ENCODE measurements around the gene RNF180. TPM values are rescaled to one million over a fixed set of nuclear protein-coding genes. Genes with fewer than 3 reads are reported as not detected.
A peak's percentile ranks its signal among the peaks of the same experiment; 100 is the strongest.

Gene RNF180
- total and polyA plus RNA-seq, 10 of the 15 experiments (the other 5 are each of a cell fraction or from before 2014, with no cell fraction given), result 0.16 to 1.2 (median 0.73) TPM

DNA sequence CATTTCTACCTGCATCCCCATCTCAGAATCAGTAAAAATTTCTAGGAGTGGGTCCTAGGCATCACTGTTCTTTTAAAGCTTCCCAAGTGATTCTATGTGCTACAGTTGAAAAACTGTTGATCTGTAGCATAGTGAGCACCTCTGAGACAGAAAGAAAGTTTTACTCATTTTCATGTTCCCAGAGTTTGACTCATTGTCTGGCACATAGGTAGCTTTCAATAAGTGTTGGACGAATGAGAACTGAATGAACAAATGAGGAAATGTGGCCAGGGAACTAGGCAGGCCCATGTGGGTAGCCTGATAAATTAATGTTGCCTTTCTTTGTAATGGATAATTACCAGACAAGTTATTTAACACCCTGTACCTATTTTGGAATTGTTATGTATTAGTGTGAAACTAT, 33.8 kb downstream of the RNF180 start:
- 0% methylated on average over 1 of the region's 1 CpG for whole genome bisulfite sequencing (ENCODE audit: insufficient coverage, insufficient replicate concordance, low lambda C conversion rate, missing lambda C conversion rate)
- ChIA-PET POLR2A (interaction anchor here (0.6 to 1.1 kb wide), 4 partner anchors 19 to 49 kb away, joined by 3 to 7 read pairs (median 4); no protein-coding TSS in a partner anchor), CTCF (interaction anchor here (0.7 to 1.4 kb wide), 2 partner anchors 9 to 387 kb away, joined by 3 read pairs; no protein-coding TSS in a partner anchor), SMC1A (ENCODE audit: uncharacterized antibody, unreplicated experiment) (interaction anchor here (0.9 kb wide), 1 partner anchor 30 kb away, joined by 5 read pairs; no protein-coding TSS in a partner anchor), RAD21 (ENCODE audit: unreplicated experiment) (interaction anchor here (1.4 to 2.2 kb wide), 3 partner anchors 18 to 51 kb away, joined by 3 to 8 read pairs (median 3); no protein-coding TSS in a partner anchor)
- Histone ChIP-seq H3K79me2 (ENCODE audit: control insufficient read depth, insufficient read depth, low read length) (no peaks in the 10 kb centered on the region), H3K36me3 (ENCODE audit: control insufficient read depth in 2 of 2, insufficient read depth in 2 of 2, low read length in 1 of 2) (no peaks in the 10 kb centered on the region), H3K27ac (ENCODE audit: control insufficient read depth, insufficient read depth) (no peak overlapping the region), H3K9me3 (replicated peaks; ENCODE audit: control insufficient read depth, insufficient read depth, low read length) (no peaks in the 10 kb centered on the region), H3K4me3 (no peak overlapping the region), H3K27me3 (replicated peaks in 1 of 2; ENCODE audit: control insufficient read depth in 2 of 2, insufficient read depth in 2 of 2, low read length in 1 of 2) (no peaks in the 10 kb centered on the region), H3K4me1 (ENCODE audit: control insufficient read depth, insufficient read depth, low read length) (no peaks in the 10 kb centered on the region), H4K20me1 (ENCODE audit: control insufficient read depth, insufficient read depth) (no peaks in the 10 kb centered on the region), H3K4me2 (ENCODE audit: control insufficient read depth, insufficient read depth) (no peak overlapping the region), H2AFZ (ENCODE audit: control insufficient read depth, low read depth, low read length) (no peak overlapping the region), H3K9ac (ENCODE audit: control insufficient read depth, insufficient read depth, low read length) (no peak overlapping the region)
- peak; percentile 43; the same call in 1 of the 2 replicates for TF ChIP-seq MTA2 (IDR thresholded peaks at IDR 0.05; ENCODE audit: low read depth)
- no peak for TF ChIP-seq ASH2L (IDR thresholded peaks at IDR 0.05; ENCODE audit: borderline replicate concordance, low read depth)
- TF ChIP-seq NFYB (IDR thresholded peaks at IDR 0.05; ENCODE audit: insufficient read depth, low read depth, low read length), result 0 out of 2 replicates have a peak, but pooled peaks have one; percentile 15
- peak; percentile 78 for TF ChIP-seq SKIL (IDR thresholded peaks at IDR 0.05; ENCODE audit: low read depth, poor library complexity, severe bottlenecking)
- TF ChIP-seq POLR2AphosphoS2 (IDR thresholded peaks at IDR 0.05; ENCODE audit: low read depth, low read length), result no peak
- no peak for TF ChIP-seq FOXM1 (IDR thresholded peaks at IDR 0.05; ENCODE audit: low read depth, low read length)
- peak; percentile 67 for ATAC-seq
- no TSS peak for BruUV-seq (replicated peaks)
- no peak for DNase-seq (ENCODE audit: low read depth, low spot score)
- intact Hi-C loops (cut with micrococcal nuclease; ENCODE audit: unreplicated experiment) (loop anchor here (2.0 kb wide), 1 partner anchor 37 kb away; no protein-coding TSS in a partner anchor), in situ Hi-C loops (cut with MboI) (loop anchor here (25.0 kb wide), 1 partner anchor 863 kb away; no protein-coding TSS in a partner anchor)
- no peak for FAIRE-seq
